ENCODE data around the gene PPIAL4G. TPM values are rescaled to one million over a fixed set of nuclear protein-coding genes. Genes with fewer than 3 reads are reported as not detected.
A peak's percentile ranks its signal among the peaks of the same experiment; 100 is the strongest.
"Not testable (repeated sequence)": the region's sequence is repeated elsewhere in the genome, so short reads cannot be mapped to it uniquely, and the experiment has no call there.

Gene PPIAL4G
- total and polyA plus RNA-seq, 2 of the 13 experiments (the other 11 are each of a cell fraction or from before 2014, with no cell fraction given): not detected

- TF ChIP-seq PATZ1 (CRISPR knock-in tag; IDR thresholded peaks at IDR 0.05): peak; percentile 78
- peak; percentile 62; the same call in 1 of the 2 replicates for TF ChIP-seq PHF8 (CRISPR knock-in tag; IDR thresholded peaks at IDR 0.05)
- peak; percentile 41; the same call in 1 of the 2 replicates for TF ChIP-seq ZNF687 (CRISPR knock-in tag; IDR thresholded peaks at IDR 0.05)
- peak; percentile 59; the same call in 1 of the 2 replicates for TF ChIP-seq RBFOX2 (IDR thresholded peaks at IDR 0.05; ENCODE audit: low read depth, low read length)
Observed at GRCh38 chr1:148458901-148459581, 24.1 kb downstream of the PPIAL4G start (continued).

GRCh38 chr1:148458398-148458797 lies 24.7 kb downstream of the PPIAL4G start:
- WGBS (ENCODE audit: low lambda C conversion rate): 2% methylated on average over 10 of the region's 11 CpGs
- ATAC-seq; DNase-seq (ENCODE audit: low spot score); H2AFZ ChIP-seq (ENCODE audit: low read length); intact Hi-C loops (cut with micrococcal nuclease; ENCODE audit: unreplicated experiment); FAIRE-seq; H3K36me3 ChIP-seq (replicated peaks in 1 of 2; ENCODE audit: control insufficient read depth in 1 of 2, insufficient read depth in 2 of 2, low read length in 2 of 2); in situ Hi-C loops (cut with HindIII; ENCODE audit: extremely low pct_ligation_motif_present, low pct_unique_long_range_greater_than_20kb); CTCF ChIA-PET (ENCODE audit: low intra/inter-chr PET ratio, low total read pairs); H3K27me3 ChIP-seq (ENCODE audit: control insufficient read depth in 1 of 2, insufficient read depth in 2 of 2, low read length in 2 of 2); H3K4me1 ChIP-seq (ENCODE audit: insufficient read depth, low read length); H3K9me3 ChIP-seq (ENCODE audit: low read length); POLR2A ChIA-PET; H3K79me2 ChIP-seq (ENCODE audit: insufficient read depth, low read length); H4K20me1 ChIP-seq (ENCODE audit: insufficient read depth, low read length); BruUV-seq (replicated peaks): not testable (repeated sequence)
- 0 out of 2 replicates have a peak overlapping the region, but pooled peaks have one; percentile 7 for H3K4me2 ChIP-seq (ENCODE audit: low read depth, low read length)
- peak overlapping the region in 2 of 3 experiments; percentile 47 to 62; a peak in 5 of 6 replicates for H3K4me3 ChIP-seq (replicated peaks in 1 of 3; ENCODE audit: insufficient read depth in 1 of 3, low read depth in 2 of 3, low read length in 3 of 3)
- peak overlapping the region; percentile 52 for H3K27ac ChIP-seq (ENCODE audit: extremely low read length, insufficient read depth, low read length)
- peak overlapping the region; percentile 43 for H3K9ac ChIP-seq (ENCODE audit: insufficient read depth, low read depth, low read length)
- TF ChIP-seq PHF8 (CRISPR knock-in tag; IDR thresholded peaks at IDR 0.05) (0 out of 2 replicates have a peak, but pooled peaks have one; percentile 2), SAP130 (CRISPR knock-in tag; IDR thresholded peaks at IDR 0.05; ENCODE audit: low read depth) (0 out of 2 replicates have a peak, but pooled peaks have one; percentile 2), ZFX (CRISPR knock-in tag; IDR thresholded peaks at IDR 0.05; ENCODE audit: low read depth) (peak; percentile 37; the same call in 1 of the 2 replicates), GABPB1 (CRISPR knock-in tag; IDR thresholded peaks at IDR 0.05) (0 out of 2 replicates have a peak, but pooled peaks have one; percentile 14), MED1 (CRISPR knock-in tag; IDR thresholded peaks at IDR 0.05) (0 out of 2 replicates have a peak, but pooled peaks have one; percentile 8)
